GM21619 (cell line): Measurements from ENCODE around the gene MYO5B.
A peak's percentile ranks its signal among the peaks of the same experiment; 100 is the strongest.

Source experiments
- ATAC-seq: cut with Tn5 transposase; IDR thresholded peaks from one replicate; pipeline ENCODE4 v1.9.1; 2021; ENCODE audit not compliant: unreplicated experiment

Gene MYO5B

GRCh38 chr18:49934457-49934856 is 260.5 kb downstream of the MYO5B start:
- peak; percentile 69 for ATAC-seq

- ATAC-seq, result no peak
These were observed 261.3 kb downstream of the MYO5B start for GRCh38 chr18:49933530-49934128.

GRCh38 chr18:49931760-49932159 is 263.2 kb downstream of the MYO5B start:
- ATAC-seq, result no peak

- ATAC-seq, result no peak
These were observed 263.8 kb downstream of the MYO5B start for GRCh38 chr18:49931179-49931578.

- no peak for ATAC-seq
These were observed 268.7 kb downstream of the MYO5B start for GRCh38 chr18:49926106-49926745.

- no peak for ATAC-seq
These were observed 270.5 kb downstream of the MYO5B start for GRCh38 chr18:49924293-49924983.

GRCh38 chr18:49922228-49922627 is 272.7 kb downstream of the MYO5B start:
- no peak for ATAC-seq

GRCh38 chr18:49921318-49921985 is 273.5 kb downstream of the MYO5B start:
- no peak for ATAC-seq

GRCh38 chr18:49920731-49921130 is 274.2 kb downstream of the MYO5B start:
- no peak for ATAC-seq

- no peak for ATAC-seq
These were observed 277.2 kb downstream of the MYO5B start for GRCh38 chr18:49917742-49918141.

GRCh38 chr18:49915352-49915751 is 279.6 kb downstream of the MYO5B start:
- no peak for ATAC-seq

GRCh38 chr18:49913221-49913620 is 281.7 kb downstream of the MYO5B start:
- no peak for ATAC-seq

GRCh38 chr18:49911427-49911826 is 283.5 kb downstream of the MYO5B start:
- ATAC-seq, result no peak

- no peak for ATAC-seq
These were observed 284.0 kb downstream of the MYO5B start for GRCh38 chr18:49910986-49911385.

- no peak for ATAC-seq
These were observed 284.9 kb downstream of the MYO5B start for GRCh38 chr18:49910019-49910418.

GRCh38 chr18:49907346-49907929 is 287.5 kb downstream of the MYO5B start:
- ATAC-seq, result no peak

GRCh38 chr18:49905771-49906170 is 289.2 kb downstream of the MYO5B start:
- ATAC-seq, result no peak

- ATAC-seq, result no peak
These were observed 289.9 kb downstream of the MYO5B start for GRCh38 chr18:49904871-49905555.

- ATAC-seq, result no peak
These were observed 293.0 kb downstream of the MYO5B start for GRCh38 chr18:49901862-49902340.

- no peak for ATAC-seq
These were observed 295.2 kb downstream of the MYO5B start for GRCh38 chr18:49899657-49900330.
